Lower leg skin (tissue), 4 donors: Measurements from ENCODE around the gene MED25. TPM values are rescaled to one million over a fixed set of nuclear protein-coding genes. Genes with fewer than 3 reads are reported as not detected.

Experiments used
- DNase-seq, 2 donors: peaks; one replicate each; pipeline ENCODE4 v3.0.0-alpha.2; 2019; ENCODE audit warnings: low spot score in 2 of 2
- H3K4me3 ChIP-seq: fragments of 200-600 bp; sonication (generic); 2 replicates; pipeline ENCODE4 v1.5.1; 2017; ENCODE audit warnings: mild to moderate bottlenecking, low read depth; ENCODE audit not compliant: poor library complexity, severe bottlenecking
- POLR2A ChIP-seq, 2 donors: fragments of 450-650 bp; IDR thresholded peaks; one replicate each; pipeline ENCODE4 v1.6.1; 2016 to 2017; ENCODE audit warnings: antibody characterized with exemption in 2 of 2, mild to moderate bottlenecking in 1 of 2, moderate library complexity in 1 of 2
- WGBS, 2 donors: methylation state at CpG; one replicate each; pipeline ENCODE4 v1.1.5; 2018; 5-methylcytosine and 5-hydroxymethylcytosine counted together
- intact Hi-C: fragments of 100-400 bp; cut with DNase I; formaldehyde crosslinking; loops from one replicate; pipeline ENCODE4 v1.15.0; 2023; ENCODE audit warnings: low total_unique reads
- total RNA-seq, 4 donors: library from RNA; depleted of rRNA; stranded (reverse); fragments of >200 nt; gene quantifications; one replicate each; pipeline ENCODE4 v1.1.0, GENCODE V29; 2016
- TF ChIP-seq, protein P1 (sequence below), 3 donors: fragments of 450-650 bp; IDR thresholded peaks; one replicate each; pipeline ENCODE4 v1.5.1; 2016; ENCODE audit warnings: antibody characterized with exemption in 3 of 3, mild to moderate bottlenecking in 3 of 3, moderate library complexity in 2 of 3

The MED25 gene
- total RNA-seq, 4 donors from 2014 or later: 28.9 to 43.7 (median 30.8) TPM

DNA sequence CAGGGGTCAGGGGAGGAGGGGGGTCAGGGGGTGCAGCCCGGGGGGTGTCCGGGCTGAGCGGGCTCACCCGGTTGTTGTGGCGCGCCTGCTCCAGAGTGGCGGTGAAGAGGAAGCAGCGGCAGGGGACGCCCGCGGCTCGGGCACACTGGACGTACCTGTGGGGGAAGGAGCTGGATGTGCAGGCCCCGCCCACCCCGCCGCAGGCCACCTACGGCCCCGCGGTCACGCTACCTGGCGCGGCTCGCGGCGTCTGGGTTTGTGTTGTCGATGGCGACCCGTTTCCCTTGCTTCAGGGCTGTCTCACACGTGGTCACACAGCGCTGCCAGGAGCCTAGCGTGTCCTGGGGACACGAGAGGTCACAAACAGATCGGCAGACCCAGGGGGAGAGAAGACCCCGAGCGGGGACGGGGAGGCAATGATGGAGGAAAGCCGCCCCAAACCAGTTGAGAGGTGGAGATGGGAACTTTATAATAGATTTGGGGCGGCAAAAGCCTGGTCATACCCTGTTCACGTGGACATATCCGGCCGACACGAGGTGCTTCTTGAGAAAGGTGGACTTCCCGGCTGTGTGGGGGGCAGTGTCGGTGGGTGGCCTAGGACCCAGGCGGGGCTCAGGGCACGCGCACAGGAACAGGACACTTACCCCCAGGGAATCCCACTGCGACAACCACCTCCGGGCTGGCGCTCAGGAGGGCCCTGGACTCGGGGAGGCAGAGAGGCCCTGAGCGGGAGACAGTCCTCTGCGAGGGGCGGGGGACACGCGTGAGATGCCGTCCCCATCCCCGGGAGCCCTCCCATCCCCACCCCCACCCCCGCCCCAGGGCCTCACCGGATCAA is 43.7 kb downstream of the MED25 start:
- DNase-seq: no peak
- H3K4me3 ChIP-seq: no peak overlapping the region
- TF ChIP-seq, protein P1, sequence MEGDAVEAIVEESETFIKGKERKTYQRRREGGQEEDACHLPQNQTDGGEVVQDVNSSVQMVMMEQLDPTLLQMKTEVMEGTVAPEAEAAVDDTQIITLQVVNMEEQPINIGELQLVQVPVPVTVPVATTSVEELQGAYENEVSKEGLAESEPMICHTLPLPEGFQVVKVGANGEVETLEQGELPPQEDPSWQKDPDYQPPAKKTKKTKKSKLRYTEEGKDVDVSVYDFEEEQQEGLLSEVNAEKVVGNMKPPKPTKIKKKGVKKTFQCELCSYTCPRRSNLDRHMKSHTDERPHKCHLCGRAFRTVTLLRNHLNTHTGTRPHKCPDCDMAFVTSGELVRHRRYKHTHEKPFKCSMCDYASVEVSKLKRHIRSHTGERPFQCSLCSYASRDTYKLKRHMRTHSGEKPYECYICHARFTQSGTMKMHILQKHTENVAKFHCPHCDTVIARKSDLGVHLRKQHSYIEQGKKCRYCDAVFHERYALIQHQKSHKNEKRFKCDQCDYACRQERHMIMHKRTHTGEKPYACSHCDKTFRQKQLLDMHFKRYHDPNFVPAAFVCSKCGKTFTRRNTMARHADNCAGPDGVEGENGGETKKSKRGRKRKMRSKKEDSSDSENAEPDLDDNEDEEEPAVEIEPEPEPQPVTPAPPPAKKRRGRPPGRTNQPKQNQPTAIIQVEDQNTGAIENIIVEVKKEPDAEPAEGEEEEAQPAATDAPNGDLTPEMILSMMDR (IDR thresholded peaks at IDR 0.05): no peak
- TF ChIP-seq POLR2A (IDR thresholded peaks at IDR 0.05): no peak
- WGBS, 2 donors: 64 to 75% methylated on average over 56 to 58 of the region's 60 CpGs
- intact Hi-C loops: no loop called here

DNA sequence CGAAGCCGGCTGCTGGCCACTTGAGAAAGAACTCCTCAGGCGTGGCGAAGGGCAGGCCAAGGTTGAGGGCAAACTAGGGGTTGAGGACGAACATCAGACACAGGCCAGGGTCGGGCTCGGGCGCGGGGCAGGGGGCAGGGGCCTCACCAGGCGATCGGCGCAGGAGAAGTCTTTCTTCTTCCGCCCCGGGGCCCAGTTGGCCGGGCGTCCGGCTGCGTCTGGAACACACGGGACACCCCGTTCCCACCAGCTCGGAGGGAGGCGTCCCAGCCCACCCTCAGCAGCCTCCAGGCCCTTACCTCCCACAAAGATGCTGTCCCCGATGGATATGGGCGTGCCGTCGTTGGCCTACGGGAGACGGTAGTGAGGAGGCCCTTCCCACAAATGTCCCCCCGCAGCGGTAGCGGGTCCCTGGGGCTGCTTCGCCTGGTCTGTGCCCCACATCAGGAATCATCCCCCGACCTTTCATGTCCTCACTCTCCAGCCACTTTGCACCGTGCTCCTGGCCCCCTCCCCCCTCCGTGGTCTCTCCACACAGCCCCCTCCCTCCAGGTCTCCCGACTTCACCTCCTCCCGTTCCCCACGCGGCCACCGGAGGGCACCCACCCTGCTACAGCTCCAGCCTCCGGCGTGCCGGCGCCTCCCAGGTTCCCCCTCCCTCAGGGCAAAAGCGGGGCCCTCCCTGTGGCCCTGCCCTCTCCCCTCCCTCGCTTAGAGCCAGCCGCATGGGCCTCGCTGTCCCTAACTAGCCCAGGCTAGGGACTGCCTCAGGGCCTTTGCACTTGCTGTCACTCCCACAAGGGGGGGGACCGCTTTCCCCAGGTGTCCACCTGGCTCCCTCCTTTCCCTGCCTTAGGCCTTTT is 44.5 kb downstream of the MED25 start:
- 80% methylated on average over 37 to 49 of the region's 49 CpGs for whole genome bisulfite sequencing, 2 donors
- no peak for DNase-seq
- intact Hi-C loops: no loop called here
- no peak overlapping the region for H3K4me3 ChIP-seq
- no peak for TF ChIP-seq POLR2A (IDR thresholded peaks at IDR 0.05)
- TF ChIP-seq, protein P1 (IDR thresholded peaks at IDR 0.05): no peak

GRCh38 chr19:49863254-49863934 is 45.3 kb downstream of the MED25 start:
- WGBS, 2 donors: 91 to 92% methylated on average over 24 of the region's 24 CpGs
- no peak for DNase-seq
- no peak overlapping the region for H3K4me3 ChIP-seq
- TF ChIP-seq, protein P1 (IDR thresholded peaks at IDR 0.05): no peak
- TF ChIP-seq POLR2A (IDR thresholded peaks at IDR 0.05): no peak
- intact Hi-C loops: no loop called here

DNA sequence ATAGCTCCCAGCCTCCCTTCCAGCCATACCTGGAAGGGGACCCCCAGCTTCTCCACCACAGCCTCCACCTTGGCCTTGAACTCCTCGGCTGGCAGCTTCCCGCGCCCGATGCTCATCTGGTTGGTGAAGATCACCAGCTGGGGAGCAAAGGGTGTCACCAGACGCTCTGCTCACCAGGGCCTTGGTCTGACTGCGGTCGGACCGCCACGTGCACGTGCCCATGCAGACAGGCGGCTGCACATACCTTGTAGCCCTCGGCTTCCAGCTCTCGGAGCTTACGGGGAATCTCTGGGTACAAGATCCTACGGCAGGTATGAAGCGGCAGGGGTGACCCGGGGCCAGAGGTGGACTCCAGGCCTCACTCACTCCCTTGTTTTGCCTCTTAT is 45.8 kb downstream of the MED25 start:
- TF ChIP-seq, protein P1 (IDR thresholded peaks at IDR 0.05): no peak
- no peak for TF ChIP-seq POLR2A (IDR thresholded peaks at IDR 0.05)
- no peak for DNase-seq
- intact Hi-C loops: no loop called here
- 94 to 95% methylated on average over 12 to 17 of the region's 17 CpGs for WGBS, 2 donors
- H3K4me3 ChIP-seq: no peak overlapping the region

DNA sequence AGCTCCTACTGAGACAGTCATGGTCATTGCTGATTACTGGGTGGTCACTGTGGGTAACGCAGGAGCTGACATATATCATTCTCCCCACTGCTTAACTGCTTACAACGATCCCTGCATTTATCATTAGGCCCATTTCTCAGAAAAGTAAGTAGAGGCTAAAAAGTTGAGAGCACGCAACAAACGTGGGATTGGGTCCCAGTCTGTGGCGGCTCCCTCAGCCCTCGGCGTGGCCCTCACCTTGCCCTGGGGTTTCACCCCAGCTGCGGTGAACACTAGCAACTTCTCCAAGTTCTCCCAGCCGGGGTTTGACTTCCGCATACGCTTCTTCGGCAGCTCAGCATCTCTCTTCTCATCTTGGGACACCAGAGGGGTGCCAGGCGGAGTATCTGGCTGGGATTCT is 46.8 kb downstream of the MED25 start:
- no peak for DNase-seq
- no peak for TF ChIP-seq POLR2A (IDR thresholded peaks at IDR 0.05)
- TF ChIP-seq, protein P1 (IDR thresholded peaks at IDR 0.05): no peak
- no peak overlapping the region for H3K4me3 ChIP-seq
- 87 to 89% methylated on average over 13 of the region's 13 CpGs for WGBS, 2 donors
- intact Hi-C loops: no loop called here
